Parathyroid adenoma (tissue), 2 donors: ENCODE results near the gene P2RX3.

Experiments
- H2AFZ ChIP-seq: fragments of 300-600 bp; sonication (generic); one replicate; pipeline ENCODE4 v1.7.0; 2017; ENCODE audit warnings: antibody characterized with exemption, mild to moderate bottlenecking
- H3K27ac ChIP-seq: fragments of 300-600 bp; sonication (generic); one replicate; pipeline ENCODE4 v1.7.0; 2017
- H3K27me3 ChIP-seq: fragments of 300-600 bp; sonication (generic); one replicate; pipeline ENCODE4 v1.7.0; 2017; ENCODE audit warnings: low read length; ENCODE audit not compliant: control insufficient read depth, insufficient read depth
- H3K36me3 ChIP-seq: fragments of 300-600 bp; sonication (generic); one replicate; pipeline ENCODE4 v1.7.0; 2017; ENCODE audit warnings: low read length; ENCODE audit not compliant: control insufficient read depth, insufficient read depth
- H3K4me1 ChIP-seq: fragments of 300-600 bp; sonication (generic); one replicate; pipeline ENCODE4 v1.7.0; 2017; ENCODE audit warnings: control low read depth
- H3K4me2 ChIP-seq: fragments of 300-600 bp; sonication (generic); one replicate; pipeline ENCODE4 v1.7.0; 2017; ENCODE audit warnings: low read length
- H3K4me3 ChIP-seq: fragments of 300-600 bp; sonication (generic); one replicate; pipeline ENCODE4 v1.7.0; 2017; ENCODE audit warnings: low read depth, low read length
- H3K79me2 ChIP-seq: fragments of 300-600 bp; sonication (generic); one replicate; pipeline ENCODE4 v1.7.0; 2017; ENCODE audit warnings: control low read depth
- H3K9ac ChIP-seq: fragments of 300-600 bp; sonication (generic); one replicate; pipeline ENCODE4 v1.7.0; 2017; ENCODE audit warnings: mild to moderate bottlenecking
- H3K9me3 ChIP-seq: fragments of 300-600 bp; sonication (generic); one replicate; pipeline ENCODE4 v1.7.0; 2017; ENCODE audit warnings: low read length; ENCODE audit not compliant: control insufficient read depth
- CTCF ChIP-seq: fragments of 300-600 bp; sonication (generic); IDR thresholded peaks from one replicate; pipeline ENCODE4 v1.7.0; 2017; ENCODE audit warnings: antibody characterized with exemption, mild to moderate bottlenecking
- donor health status: primary hyperparathyroidism.

The P2RX3 gene

GRCh38 chr11:57409321-57410100 lies 71.4 kb downstream of the P2RX3 start:
- Histone ChIP-seq H3K27ac (no peak overlapping the region), H2AFZ (no peak overlapping the region), H3K9ac (no peak overlapping the region), H3K9me3 (no peaks in the 10 kb centered on the region), H3K4me1 (no peaks in the 10 kb centered on the region), H3K4me3 (no peak overlapping the region), H3K4me2 (no peak overlapping the region), H3K36me3 (no peaks in the 10 kb centered on the region), H3K79me2 (no peaks in the 10 kb centered on the region), H3K27me3 (no peaks in the 10 kb centered on the region)
- TF ChIP-seq CTCF: no peak

GRCh38 chr11:57410287-57410686 lies 72.1 kb downstream of the P2RX3 start:
- Histone ChIP-seq H3K4me1 (no peaks in the 10 kb centered on the region), H3K4me2 (no peak overlapping the region), H2AFZ (no peak overlapping the region), H3K9me3 (no peaks in the 10 kb centered on the region), H3K79me2 (no peaks in the 10 kb centered on the region), H3K27ac (no peak overlapping the region), H3K4me3 (no peak overlapping the region), H3K9ac (no peak overlapping the region), H3K27me3 (no peaks in the 10 kb centered on the region), H3K36me3 (no peaks in the 10 kb centered on the region)
- TF ChIP-seq CTCF: no peak

- Histone ChIP-seq H3K27me3 (no peaks in the 10 kb centered on the region), H3K9ac (no peak overlapping the region), H3K79me2 (no peaks in the 10 kb centered on the region), H2AFZ (no peak overlapping the region), H3K4me2 (no peak overlapping the region), H3K9me3 (no peaks in the 10 kb centered on the region), H3K4me3 (no peak overlapping the region), H3K27ac (no peak overlapping the region), H3K36me3 (no peaks in the 10 kb centered on the region), H3K4me1 (no peaks in the 10 kb centered on the region)
- no peak for TF ChIP-seq CTCF
These were observed 75.5 kb downstream of the P2RX3 start for GRCh38 chr11:57413681-57414080.

- no peaks in the 10 kb centered on the region for H3K36me3 ChIP-seq
- H2AFZ ChIP-seq: no peak overlapping the region
- H3K9ac ChIP-seq: no peak overlapping the region
These were observed 76.6 kb downstream of the P2RX3 start for GRCh38 chr11:57414612-57415212.

More at GRCh38 chr11:57414612-57415212, 76.6 kb downstream of the P2RX3 start:
- H3K79me2 ChIP-seq: no peaks in the 10 kb centered on the region
- no peak overlapping the region for H3K4me2 ChIP-seq
- no peaks in the 10 kb centered on the region for H3K4me1 ChIP-seq
- TF ChIP-seq CTCF: no peak
- no peaks in the 10 kb centered on the region for H3K9me3 ChIP-seq
- H3K27ac ChIP-seq: no peak overlapping the region
- H3K4me3 ChIP-seq: no peak overlapping the region
- no peaks in the 10 kb centered on the region for H3K27me3 ChIP-seq
